Measurements from ENCODE around the gene LRRN4.

LRRN4 gene

DNA sequence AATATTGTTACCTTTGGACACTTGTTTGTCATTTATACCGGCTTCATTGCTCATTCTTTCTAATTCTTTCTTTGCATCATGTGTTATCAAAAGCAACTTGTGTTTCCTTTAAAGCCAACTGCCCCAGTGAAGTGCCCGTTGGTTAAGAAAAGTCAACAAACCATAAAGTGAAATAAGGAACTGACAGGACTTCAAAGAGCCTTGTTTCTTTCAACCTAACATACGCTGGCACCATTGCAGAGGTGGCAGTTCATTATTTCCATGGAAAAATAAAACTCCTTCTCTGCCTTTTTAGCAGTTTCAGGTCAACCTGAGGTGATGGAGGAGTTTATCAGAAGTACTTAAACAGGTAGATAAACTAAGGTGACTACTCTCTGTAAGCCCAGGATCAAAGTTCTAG lies 40.2 kb upstream of the LRRN4 start:
- no peak for DNase-seq (ENCODE audit: low read depth)
- TF ChIP-seq, protein P1, sequence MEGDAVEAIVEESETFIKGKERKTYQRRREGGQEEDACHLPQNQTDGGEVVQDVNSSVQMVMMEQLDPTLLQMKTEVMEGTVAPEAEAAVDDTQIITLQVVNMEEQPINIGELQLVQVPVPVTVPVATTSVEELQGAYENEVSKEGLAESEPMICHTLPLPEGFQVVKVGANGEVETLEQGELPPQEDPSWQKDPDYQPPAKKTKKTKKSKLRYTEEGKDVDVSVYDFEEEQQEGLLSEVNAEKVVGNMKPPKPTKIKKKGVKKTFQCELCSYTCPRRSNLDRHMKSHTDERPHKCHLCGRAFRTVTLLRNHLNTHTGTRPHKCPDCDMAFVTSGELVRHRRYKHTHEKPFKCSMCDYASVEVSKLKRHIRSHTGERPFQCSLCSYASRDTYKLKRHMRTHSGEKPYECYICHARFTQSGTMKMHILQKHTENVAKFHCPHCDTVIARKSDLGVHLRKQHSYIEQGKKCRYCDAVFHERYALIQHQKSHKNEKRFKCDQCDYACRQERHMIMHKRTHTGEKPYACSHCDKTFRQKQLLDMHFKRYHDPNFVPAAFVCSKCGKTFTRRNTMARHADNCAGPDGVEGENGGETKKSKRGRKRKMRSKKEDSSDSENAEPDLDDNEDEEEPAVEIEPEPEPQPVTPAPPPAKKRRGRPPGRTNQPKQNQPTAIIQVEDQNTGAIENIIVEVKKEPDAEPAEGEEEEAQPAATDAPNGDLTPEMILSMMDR (conservative IDR thresholded peaks at IDR 0.05; ENCODE audit: low read depth, low read length) = no peak

DNA sequence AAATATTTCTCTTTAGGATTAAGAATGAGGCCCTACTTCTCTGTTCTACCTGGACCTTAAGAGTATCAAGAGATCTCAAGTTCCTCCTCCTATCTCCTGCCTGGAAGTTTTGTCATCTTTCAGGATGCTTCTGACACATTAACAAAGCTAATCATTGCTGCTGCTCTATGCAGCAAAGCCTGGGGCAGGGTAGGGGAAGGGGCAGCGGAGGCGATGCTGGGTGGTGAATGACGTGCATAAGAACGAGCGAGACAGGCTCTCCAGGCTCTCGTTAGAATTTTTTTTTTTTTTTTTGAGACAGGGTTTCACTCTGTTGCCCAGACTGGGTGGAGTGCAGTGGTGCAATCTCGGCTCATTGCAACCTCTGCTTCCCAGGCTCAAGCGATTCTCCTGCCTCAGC lies 37.8 kb upstream of the LRRN4 start:
- no peak overlapping the region for H3K4me3 ChIP-seq (ENCODE audit: low read depth, low read length)
- DNase-seq (ENCODE audit: low read depth) = no peak
- TF ChIP-seq, protein P1 (conservative IDR thresholded peaks at IDR 0.05; ENCODE audit: low read depth, low read length) = no peak

More for the DNA sequence above, 40.2 kb upstream of the LRRN4 start:
- H3K4me3 ChIP-seq (ENCODE audit: low read depth, low read length) = no peak overlapping the region

- TF ChIP-seq, protein P1 (conservative IDR thresholded peaks at IDR 0.05; ENCODE audit: low read depth, low read length) = no peak
- H3K4me3 ChIP-seq (ENCODE audit: low read depth, low read length) = no peak overlapping the region
- no peak for DNase-seq (ENCODE audit: low read depth)
These were observed 33.0 kb upstream of the LRRN4 start for GRCh38 chr20:6086868-6087267.

- H3K4me3 ChIP-seq (ENCODE audit: low read depth, low read length) = no peak overlapping the region
- DNase-seq (ENCODE audit: low read depth) = no peak
- TF ChIP-seq, protein P1 (conservative IDR thresholded peaks at IDR 0.05; ENCODE audit: low read depth, low read length) = no peak
These were observed 30.1 kb upstream of the LRRN4 start for GRCh38 chr20:6083926-6084325.

GRCh38 chr20:6081236-6081635 lies 27.4 kb upstream of the LRRN4 start:
- H3K4me3 ChIP-seq (ENCODE audit: low read depth, low read length) = no peak overlapping the region
- TF ChIP-seq, protein P1 (conservative IDR thresholded peaks at IDR 0.05; ENCODE audit: low read depth, low read length) = no peak
- DNase-seq (ENCODE audit: low read depth) = peak; percentile 50

- no peak for DNase-seq (ENCODE audit: low read depth)
- TF ChIP-seq, protein P1 (conservative IDR thresholded peaks at IDR 0.05; ENCODE audit: low read depth, low read length) = no peak
- no peak overlapping the region for H3K4me3 ChIP-seq (ENCODE audit: low read depth, low read length)
These were observed 25.2 kb upstream of the LRRN4 start for GRCh38 chr20:6079016-6079415.

- no peak overlapping the region for H3K4me3 ChIP-seq (ENCODE audit: low read depth, low read length)
- TF ChIP-seq, protein P1 (conservative IDR thresholded peaks at IDR 0.05; ENCODE audit: low read depth, low read length) = no peak
- peak; percentile 56 for DNase-seq (ENCODE audit: low read depth)
These were observed 21.8 kb upstream of the LRRN4 start for GRCh38 chr20:6075428-6076219.
